GM18520 (cell line): ENCODE results near the gene OR2T33.
"Not testable (repeated sequence)": the region's sequence is repeated elsewhere in the genome, so short reads cannot be mapped to it uniquely, and the experiment has no call there.

Experiments
- ATAC-seq: cut with Tn5 transposase; IDR thresholded peaks from one replicate; pipeline ENCODE4 v1.9.1; 2021; ENCODE audit not compliant: unreplicated experiment

Gene OR2T33

DNA sequence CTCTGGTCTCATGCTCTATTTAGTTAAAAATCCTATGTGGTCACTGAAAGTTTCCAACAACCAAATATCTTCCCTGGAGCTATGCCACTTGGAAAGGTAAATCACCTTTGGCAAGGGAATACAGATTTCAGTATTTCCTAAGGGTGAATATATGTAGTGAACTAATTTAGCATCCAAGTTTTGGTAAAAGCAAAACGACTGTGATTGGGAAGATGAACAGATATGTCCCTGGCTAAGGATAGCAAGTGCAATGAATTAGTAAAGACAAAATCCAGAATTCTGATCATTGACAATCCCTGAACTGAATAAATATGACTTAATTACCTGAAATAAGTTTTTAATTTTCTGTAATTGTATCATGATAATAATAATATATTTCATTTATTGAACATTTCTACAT lies at the start of gene OR2T33:
Gene OR2T33, minus strand, starts transcription at position 101 of the 400 bp plus-strand sequence. CDS start 4,162 bp downstream, outside the sequence.
- no peak for ATAC-seq

GRCh38 chr1:248324468-248324867 lies 46.7 kb upstream of the OR2T33 start, which contains the start of gene OR2M7:
Gene OR2M7, minus strand, starts transcription at chr1:248324568. Its CDS starts 0 bp downstream, at chr1:248324568.
- no peak for ATAC-seq

- no peak for ATAC-seq
Observed at GRCh38 chr1:248316796-248317195, 39.0 kb upstream of the OR2T33 start.

DNA sequence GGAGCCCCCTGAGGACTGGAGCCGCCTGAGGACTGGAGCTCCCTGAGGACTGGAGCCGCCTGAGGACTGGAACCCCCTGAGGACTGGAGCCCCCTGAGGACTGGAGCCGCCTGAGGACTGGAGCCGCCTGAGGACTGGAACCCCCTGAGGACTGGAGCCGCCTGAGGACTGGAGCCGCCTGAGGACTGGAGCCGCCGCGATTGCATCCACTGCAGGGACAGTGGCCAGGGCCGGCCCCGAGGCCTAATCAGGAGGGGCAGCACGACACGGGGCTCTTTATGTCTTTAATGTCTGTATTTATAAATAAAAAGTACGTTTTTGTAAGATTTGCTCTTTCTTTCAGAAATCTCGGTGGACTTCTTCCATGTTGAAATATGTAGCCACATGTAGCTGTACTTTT lies 29.0 kb upstream of the OR2T33 start:
- ATAC-seq: not testable (repeated sequence)

DNA sequence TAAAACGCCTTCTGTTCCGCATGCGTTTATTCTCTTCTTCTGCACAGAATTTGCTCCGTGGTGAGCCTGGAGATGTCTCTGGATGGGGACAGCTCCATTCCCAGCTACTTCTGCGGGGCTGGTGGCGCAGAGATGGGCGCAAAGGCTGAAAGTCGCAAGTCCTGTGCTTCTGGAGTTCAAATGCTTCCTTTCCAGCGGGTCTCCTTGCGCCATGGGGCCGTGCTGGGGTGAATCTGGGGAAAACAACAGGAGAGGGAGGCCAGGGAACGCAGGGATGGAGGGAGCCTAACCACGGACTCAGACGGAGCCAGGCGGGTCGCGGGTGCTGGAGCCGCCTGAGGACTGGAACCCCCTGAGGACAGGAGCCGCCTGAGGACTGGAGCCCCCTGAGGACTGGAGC lies 28.3 kb upstream of the OR2T33 start:
- no peak for ATAC-seq

DNA sequence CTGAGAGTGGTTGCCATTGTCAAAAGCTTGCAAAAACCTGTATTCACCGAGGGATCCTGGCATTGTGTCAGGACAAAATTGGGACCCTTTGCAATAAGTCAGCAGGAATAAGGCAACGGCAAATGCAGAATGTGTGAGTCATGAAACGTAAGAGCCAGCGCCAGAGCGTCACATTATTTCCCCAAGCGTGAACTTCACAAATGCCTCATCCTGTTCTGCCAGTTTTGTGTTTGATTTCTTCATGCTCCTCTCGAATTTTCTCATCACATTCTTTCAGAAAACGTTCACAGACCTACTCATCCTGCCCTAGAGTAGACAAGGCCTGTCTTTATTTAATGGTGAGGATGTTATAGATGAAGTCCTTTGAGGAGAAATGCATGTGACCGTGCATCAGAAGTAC lies 27.9 kb upstream of the OR2T33 start:
- ATAC-seq: not testable (repeated sequence)

- ATAC-seq: no peak
Observed at GRCh38 chr1:248303324-248303723, 25.5 kb upstream of the OR2T33 start, which contains the start of gene OR2T12. Gene OR2T12, minus strand, starts transcription at chr1:248303424. Its CDS starts 7,846 bp downstream, at chr1:248295578.

DNA sequence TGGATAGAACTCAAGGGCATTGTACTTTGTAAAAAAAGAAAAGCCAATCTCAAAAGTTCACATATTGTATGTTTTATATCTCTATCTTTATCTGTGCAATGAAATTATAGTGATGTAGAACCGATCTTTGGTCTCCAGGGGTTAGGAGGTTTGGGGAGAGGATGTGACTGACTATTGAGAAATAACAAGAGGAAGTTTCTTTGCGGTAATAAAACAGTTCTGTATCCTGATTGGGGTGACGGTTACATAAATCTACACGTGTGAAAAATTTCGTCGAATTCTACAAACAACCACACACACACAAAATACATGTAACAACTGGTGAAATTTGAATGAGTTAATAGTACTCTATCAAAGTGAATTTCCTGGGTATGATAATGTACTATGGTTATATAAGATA lies 10.6 kb upstream of the OR2T33 start:
- no peak for ATAC-seq

DNA sequence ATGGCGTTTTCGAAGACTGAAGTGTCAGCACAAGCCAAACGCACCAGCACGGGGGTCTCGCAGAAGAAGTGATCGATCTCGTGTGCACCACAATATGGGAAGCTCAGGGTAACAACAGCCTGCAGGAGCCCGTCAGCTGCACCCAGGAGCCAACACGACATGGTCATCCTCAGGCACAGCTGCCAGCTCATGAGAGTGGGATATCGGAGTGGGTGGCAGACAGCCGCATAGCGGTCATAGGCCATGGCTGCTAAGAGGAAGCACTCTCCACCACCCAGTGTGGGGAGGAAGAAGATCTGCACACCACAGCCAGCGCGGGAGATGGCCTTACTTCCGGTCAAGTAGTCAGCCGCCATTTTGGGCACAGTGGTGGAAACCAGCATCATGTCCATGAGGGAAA lies 4.6 kb downstream of the OR2T33 start:
- not testable (repeated sequence) for ATAC-seq

GRCh38 chr1:248268178-248268577 lies 9.6 kb downstream of the OR2T33 start:
- no peak for ATAC-seq

DNA sequence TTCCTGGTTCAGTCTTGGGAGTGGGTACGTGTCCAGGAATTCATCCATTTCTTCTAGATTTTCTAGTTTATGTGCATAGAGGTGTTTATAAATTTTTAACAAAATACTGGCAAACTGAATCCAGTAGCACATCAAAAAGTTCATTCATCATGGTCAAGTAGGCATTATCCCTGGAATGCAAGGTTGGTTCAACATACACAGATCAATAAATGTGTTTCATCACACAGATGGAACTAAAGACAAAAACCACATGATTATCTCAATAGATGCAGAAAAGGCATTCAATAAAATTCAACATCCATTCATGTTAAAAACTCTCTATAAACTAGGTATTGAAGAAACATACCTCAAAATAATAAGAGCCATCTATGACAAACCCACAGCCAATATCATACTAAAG lies 18.5 kb downstream of the OR2T33 start:
- ATAC-seq: not testable (repeated sequence)

GRCh38 chr1:248243204-248243603 lies 34.6 kb downstream of the OR2T33 start:
- no peak for ATAC-seq

DNA sequence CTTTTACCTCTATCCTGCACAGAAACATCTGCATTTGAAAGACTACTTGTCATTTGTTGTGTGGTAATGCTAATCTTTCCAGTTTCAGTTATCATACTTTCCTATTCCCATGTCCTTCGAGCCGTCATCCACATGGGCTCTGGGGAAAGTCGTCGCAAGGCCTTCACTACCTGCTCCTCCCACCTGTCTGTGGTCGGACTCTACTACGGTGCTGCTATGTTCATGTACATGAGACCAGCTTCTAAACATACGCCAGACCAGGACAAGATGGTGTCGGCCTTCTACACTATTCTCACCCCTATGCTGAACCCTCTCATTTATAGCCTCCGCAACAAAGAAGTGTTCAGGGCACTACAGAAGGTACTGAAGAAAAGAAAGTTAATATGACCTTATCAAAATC lies 38.3 kb downstream of the OR2T33 start:
- no peak for ATAC-seq

GRCh38 chr1:248231117-248231516 lies 46.7 kb downstream of the OR2T33 start, which contains the start of gene OR2M4:
Gene OR2M4, plus strand, starts transcription at chr1:248231417. Its CDS starts 7,512 bp downstream, at chr1:248238929.
- no peak for ATAC-seq

- no peak for ATAC-seq
Observed at GRCh38 chr1:248229360-248229908, 48.3 kb downstream of the OR2T33 start.

DNA sequence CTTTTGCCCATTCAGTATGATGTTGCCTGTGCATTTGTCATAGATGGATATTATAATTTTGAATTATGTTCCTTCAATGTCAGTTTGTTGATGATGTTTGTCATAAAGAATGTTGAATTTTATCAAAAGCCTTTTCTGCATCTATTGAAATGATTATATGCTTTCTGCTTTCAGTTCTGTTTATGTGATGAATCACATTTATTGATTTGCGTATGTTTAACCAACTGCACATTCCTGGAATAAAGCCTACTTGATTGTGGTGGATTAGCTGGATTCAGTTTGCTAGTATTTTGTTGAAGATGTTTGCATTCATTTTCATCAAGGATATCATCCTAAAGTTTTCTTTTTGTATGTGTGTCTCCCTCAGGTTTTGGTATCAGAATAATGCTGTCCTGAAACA lies 52.2 kb downstream of the OR2T33 start:
- no peak for ATAC-seq
